SIG-M5 (cell line): ENCODE data around the gene COA8.

Experiments used
- DNase-seq: peaks from one replicate; lab custom pipeline; 2025; lab: John Stamatoyannopoulos, UW

COA8 gene

GRCh38 chr14:103623308-103623707 lies 60.5 kb downstream of the COA8 start:
- no peak for DNase-seq

GRCh38 chr14:103623883-103624482 lies 61.2 kb downstream of the COA8 start:
- DNase-seq = no peak

GRCh38 chr14:103624860-103625259 lies 62.1 kb downstream of the COA8 start:
- no peak for DNase-seq

GRCh38 chr14:103625356-103626095 lies 62.8 kb downstream of the COA8 start:
- DNase-seq = no peak

GRCh38 chr14:103626146-103626850 lies 63.5 kb downstream of the COA8 start:
- no peak for DNase-seq

GRCh38 chr14:103627073-103628025 lies 64.6 kb downstream of the COA8 start:
- no peak for DNase-seq

GRCh38 chr14:103628221-103628683 lies 65.5 kb downstream of the COA8 start:
- no peak for DNase-seq

GRCh38 chr14:103628684-103629502 lies 66.1 kb downstream of the COA8 start, which contains the start of gene KLC1:
KLC1 (plus strand) TSS chr14:103629211; CDS start chr14:103654565, 25,354 bp downstream.
- DNase-seq = no peak

GRCh38 chr14:103629503-103630121 lies 66.9 kb downstream of the COA8 start:
- DNase-seq = no peak

GRCh38 chr14:103630364-103631108 lies 67.8 kb downstream of the COA8 start:
- DNase-seq = no peak

- DNase-seq = no peak
Observed at GRCh38 chr14:103633391-103633790, 70.6 kb downstream of the COA8 start.

GRCh38 chr14:103634156-103634555 lies 71.4 kb downstream of the COA8 start:
- DNase-seq = no peak

- no peak for DNase-seq
Observed at GRCh38 chr14:103638594-103638993, 75.8 kb downstream of the COA8 start.
